NCI-H2196 treated with DMSO at 0.1 percent for 48 hours (cell line): Measurements from ENCODE around the gene PPM1J.
"Not testable (repeated sequence)": the region's sequence is repeated elsewhere in the genome, so short reads cannot be mapped to it uniquely, and the experiment has no call there.

Experiments
- DNase-seq: peaks from one replicate; lab custom pipeline; 2025; ENCODE audit not compliant: unreplicated experiment; lab: John Stamatoyannopoulos, UW

Gene PPM1J

DNA sequence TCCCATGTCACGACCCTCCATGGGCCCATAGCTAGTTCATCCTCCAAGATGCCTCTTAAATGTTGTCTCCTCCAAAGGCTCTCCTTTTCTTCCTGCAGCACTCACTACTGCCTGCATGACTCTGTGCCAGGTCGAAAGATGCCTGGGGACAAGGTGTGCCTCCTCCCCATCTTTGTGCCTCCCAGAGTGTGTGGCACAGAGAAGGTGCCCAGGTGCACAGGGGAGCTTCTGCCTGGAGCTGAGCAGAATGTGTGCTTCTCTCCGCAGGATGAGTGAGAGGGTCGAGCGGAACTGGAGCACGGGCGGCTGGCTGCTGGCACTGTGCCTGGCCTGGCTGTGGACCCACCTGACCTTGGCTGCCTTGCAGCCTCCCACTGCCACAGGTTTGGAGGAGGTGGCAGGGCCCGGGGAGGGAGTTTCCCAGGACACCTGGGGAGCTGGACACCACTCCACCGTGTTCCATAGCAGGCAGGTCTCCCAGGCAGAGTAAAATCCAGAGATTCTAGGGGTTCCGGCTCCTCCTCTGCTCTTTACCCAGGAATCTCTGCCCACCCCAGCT lies 6.9 kb upstream of the PPM1J start:
- DNase-seq: no peak

DNA sequence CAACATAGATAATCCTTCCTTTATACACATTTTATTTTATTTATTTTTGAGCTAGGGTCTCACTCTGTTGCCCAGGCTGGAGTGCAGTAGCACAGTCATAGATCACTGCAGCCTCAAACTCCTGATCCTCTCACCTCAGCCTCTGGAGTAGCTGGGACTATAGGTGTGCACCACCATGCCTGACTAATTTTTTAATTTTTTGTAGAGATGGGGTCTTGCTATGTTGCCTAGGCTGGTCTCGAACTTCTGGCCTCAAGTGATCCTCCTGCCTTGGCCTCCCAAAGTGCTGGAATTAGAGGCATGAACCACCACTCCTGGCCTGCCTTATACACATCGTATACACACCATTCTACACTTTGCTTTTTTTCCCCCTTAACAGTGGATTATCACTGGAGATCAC lies 6.2 kb upstream of the PPM1J start:
- not testable (repeated sequence) for DNase-seq

DNA sequence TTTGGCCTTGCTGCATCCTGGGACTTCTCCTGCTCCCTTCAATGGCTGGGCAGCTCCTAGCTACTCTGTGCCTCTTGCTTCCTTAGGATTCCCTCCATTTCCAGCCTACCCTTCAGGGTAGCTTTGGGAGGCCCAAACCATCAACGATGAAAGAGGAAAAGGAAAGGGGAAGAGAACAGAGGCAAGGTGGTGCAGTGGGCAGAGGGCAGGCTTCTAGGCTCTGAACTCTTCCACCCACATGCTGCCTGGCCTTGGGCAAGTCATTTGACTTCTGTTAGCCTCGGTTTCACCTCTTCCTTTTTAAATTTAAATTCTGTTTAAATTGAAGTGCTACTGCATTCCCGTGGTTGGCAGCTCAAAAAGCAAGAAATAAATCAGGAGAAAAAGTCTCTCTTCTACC lies 5.7 kb upstream of the PPM1J start:
- DNase-seq: no peak

DNA sequence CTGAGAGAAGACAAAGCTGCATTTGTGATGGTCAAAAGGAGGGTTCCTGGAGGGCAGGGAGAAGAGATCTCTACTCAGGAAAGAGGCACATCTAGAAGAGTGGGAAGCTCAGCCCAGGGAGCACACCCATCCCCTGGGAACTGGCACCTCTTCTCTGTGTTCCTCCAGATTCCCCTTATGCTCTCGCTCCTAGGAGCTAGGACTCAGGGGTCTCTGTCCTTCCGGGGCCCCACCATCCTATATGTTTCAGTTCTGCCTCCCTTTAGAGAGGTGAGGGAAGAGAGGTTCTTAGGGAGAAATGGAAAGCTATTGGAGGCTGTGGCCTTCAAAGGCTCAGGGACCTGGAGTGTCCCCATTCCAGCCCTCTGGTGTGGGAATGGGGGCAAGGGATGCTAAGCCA lies 4.6 kb upstream of the PPM1J start:
- DNase-seq: no peak

DNA sequence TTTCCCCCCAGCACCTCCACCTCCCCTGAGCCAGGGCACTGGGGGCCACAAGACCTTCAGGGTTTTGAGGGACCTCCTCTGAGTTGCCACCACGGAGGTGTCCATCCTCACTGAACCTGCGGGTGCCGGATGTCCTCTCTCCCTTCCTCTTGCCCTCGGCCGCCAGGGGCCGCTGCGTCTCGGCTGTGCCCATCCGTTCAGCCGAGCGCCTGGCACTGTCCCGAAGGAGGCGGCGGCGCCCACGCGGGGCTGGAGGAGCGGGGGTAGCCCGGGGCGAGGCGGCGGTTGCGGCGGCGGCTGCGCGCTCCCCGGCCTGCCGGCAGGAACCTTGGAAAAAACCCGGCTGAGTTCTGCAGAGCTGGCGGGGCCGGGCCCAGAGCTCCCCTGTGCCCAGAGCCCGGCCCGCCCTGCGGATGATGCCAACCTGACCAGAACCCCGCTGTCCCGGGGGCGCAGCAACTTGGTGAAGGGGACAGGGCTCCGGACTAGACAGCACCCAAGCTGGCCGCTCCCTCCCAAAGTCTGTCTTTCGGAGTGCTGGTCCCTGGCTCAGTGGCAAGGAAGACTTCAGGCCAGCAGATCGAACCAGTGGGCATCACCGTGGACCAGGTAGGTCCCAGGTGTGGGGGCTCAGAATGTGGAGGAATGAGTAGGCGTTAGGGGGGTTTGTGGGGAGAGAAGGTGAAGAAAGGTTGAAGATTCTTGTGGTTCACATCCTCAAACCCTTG lies 3.7 kb upstream of the PPM1J start:
- peak; percentile 38 for DNase-seq

DNA sequence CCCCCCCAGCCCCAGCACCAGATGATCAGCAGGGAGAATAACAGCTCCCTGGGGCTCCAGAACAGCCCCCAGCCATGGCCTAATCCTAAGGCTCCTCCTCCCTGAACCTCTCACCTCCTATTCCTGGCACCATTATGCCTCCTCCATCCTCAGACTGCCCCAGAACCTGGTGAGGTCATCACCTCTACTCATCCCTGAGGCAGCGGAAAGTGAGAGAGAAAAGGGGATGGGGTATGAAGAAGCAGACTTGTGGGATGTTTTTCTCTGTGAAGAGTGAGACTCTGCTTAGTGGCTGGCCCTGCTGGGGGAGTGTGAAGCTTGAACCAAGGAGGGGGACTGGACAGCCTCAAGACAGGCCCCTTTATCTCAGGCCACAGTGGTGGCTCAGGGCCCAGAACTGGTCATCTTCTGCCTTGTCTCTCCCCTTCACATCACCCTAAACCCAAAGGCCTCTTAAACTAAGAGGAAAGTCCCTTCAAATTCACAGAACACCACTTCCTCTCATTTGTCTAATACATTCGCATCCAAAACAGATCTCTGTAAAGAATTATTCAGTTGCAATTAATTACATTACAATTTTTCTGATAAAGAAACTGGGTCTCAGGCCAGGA lies 2.2 kb upstream of the PPM1J start:
- no peak for DNase-seq

DNA sequence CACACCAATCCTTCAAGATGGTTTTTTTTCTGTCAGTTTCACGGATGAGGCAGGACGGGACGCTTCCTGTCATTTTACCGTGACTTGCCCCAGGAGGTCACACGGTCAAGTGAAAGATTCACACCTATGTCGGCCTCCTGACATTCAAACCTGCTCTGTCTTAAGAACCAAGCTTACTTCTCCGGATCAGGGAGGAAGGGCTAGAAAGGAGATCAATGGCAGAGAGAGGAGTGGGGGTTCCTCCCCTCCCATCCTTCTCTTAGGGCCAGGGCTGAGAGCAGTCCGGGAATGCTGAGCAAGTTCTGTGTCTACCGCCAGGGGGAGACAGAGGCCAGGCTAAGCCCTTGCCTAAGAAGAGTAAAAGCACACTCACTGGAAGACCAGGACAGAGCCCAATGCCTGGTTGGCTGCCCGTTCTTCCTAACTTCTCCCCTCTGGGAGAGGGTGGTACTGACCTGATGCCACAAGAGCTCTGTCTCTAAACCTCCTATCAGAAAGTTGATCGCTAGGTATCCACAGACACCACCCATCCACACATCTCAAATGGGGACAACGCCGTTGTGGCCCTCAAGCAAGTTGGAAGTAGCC lies 1.1 kb upstream of the PPM1J start:
- DNase-seq: peak; percentile 64

DNA sequence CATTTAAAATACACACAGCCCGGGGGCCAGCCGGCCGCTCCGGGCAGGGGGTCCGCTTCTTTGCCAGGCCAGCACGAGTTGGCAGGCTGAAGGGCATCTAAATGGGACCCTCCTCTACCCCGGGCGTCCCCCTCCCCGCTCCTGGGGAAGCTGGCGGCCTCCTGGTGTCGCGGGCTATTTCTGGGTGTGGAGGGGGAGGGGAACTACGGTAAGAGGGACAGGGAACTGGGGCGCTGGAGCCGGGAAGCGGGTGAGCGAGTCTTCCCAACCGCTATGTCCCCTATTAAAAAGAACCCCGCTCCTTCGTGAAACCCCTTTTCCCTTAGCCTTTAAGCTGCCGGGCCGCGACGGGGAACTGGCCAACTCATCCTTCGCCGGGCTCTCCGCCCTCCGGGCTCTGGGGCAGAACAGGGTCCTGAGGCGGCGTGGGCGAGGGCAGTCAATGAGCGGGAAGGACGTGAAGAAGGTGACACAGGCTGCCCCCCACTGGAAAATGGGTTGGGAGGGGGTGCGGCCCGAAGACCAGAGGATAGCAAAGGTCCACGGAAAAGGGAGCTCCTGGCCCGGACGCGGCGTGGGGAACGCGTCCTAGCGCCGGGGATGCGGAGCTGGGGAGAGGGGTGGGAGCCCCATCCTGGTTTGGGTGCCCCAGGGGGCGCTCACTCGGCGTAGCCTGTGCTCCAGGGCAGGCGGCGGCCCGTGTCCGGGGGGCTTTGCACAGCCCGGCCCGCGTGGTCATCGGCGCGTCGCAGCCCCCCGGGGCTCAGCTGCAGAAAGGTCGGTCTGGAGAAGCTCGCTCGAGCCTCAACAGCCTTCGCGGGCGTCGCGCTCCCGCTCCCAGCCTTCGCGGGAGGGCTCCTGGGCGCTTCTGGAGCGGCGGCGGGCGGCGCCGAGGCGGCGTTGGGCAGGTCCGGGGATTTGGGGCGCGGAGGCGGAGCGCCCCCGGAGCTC lies 544 bp downstream of the PPM1J start:
- no peak for DNase-seq

DNA sequence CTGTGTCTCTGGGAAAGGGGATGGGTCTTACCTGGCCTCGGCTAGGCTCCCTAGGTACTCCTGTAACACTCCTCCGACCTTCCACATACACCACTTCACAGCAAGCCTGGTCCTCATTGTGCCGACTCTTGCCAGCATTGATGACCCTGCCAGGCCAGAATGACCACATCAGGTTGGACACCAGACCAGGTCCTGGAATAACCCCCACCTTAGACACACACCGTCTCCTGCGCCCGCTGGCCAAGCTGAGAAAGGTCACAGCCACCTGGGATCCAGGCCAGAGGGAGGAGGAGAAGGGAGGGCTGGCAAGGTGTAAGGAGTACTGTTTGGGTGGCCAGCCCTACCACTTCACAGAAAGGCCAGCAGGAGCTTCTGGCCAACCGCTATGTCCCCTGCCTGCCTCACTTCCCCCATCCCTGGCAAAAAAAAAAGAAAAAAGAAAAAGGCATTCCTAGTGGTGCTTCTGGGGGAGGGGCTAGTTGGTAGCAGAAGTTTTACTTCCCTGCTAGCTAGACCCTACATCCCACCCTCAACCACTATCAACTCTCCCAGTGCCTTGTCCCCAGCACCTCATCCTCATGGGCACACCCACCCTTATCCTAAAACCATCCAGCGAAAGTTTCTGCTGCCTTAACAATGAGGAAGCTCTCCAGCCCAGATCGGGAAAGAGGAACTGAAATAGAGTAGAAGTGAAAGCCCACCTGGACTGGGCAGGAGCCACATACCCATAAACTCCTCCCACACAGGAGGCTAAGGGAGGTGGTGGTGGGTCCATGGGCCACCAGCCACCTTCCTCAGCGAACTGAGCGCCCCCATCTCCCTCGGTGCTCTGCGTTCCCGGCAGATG lies 1.4 kb downstream of the PPM1J start:
- peak; percentile 40 for DNase-seq

DNA sequence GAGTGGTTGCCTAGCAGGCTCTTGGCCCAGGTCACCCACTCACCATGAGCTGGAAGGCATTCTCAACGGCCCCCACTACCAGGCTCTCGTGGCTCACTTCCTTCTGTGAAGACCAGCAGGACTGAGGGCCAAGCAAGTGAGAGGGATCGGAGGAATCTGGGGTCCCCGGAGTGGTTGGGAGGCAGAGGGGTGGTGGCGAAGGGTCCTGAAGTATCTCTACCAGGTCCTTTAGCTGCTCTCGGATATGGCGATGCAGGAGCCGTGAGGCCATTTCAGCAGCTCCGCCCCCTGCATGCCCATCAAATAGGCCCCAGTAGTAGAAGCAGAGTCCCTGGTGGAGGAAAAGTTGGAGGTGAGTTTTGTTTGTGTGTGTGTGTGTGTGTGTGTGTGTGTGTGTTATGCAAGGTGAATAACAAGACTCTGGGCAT lies 2.4 kb downstream of the PPM1J start:
- no peak for DNase-seq

DNA sequence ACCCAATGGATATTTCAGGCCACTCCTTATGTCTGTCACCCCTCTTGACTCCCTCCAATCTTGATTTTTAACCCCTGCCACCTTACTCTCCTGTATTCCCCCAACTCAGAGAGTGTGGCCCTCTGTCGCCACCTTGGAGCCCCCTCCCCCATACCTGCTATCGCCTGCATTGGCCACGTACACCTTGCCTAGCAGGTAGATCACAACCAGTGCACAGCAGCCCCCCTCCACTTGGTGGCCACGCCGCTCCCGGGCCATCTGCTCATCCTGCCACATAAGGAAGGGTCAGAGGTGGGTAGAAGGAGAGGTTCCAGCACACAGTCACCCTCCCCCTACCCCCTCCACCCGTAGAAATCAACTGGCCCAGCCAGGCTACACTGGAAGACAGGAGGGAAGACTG lies 2.9 kb downstream of the PPM1J start:
- DNase-seq: no peak

DNA sequence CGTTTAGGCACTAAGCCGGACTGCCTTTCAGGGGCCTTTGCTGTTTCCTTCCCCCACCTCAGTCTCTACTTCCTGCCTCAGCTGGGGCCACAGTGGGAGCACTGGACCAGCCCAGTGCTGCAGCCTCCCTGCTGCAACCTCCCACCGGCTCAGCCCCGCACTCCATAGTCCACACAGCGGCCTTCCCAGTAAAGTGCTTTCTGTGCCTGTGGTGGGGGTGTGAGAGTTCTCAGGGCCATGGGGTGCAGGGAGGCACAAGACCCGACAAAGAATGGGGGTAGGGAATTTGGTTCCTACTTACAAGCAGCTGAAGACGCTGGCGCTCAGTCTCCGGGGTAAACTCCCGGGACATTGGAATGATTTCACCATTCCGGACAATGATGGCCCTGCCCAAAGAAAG lies 3.5 kb downstream of the PPM1J start:
- DNase-seq: no peak

DNA sequence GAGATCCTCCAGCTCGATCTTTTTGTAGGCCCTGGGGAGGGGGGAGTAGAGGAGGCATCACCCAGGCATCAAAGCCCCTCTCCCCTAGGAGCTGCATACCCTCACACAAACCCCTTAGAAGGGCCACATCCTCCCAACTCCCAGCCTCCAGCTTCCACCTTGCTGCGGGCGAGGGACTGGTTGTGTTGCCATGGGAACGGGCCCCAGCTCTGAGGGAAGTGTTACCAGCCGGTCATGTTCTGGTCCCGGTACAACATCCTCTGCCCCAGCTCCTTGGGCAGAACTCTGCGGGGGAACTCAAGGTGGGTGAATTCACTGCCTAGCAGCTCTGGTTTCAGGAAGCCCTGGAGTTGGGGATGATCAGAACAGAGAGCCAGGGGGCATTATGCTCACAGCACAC lies 4.1 kb downstream of the PPM1J start:
- DNase-seq: no peak

DNA sequence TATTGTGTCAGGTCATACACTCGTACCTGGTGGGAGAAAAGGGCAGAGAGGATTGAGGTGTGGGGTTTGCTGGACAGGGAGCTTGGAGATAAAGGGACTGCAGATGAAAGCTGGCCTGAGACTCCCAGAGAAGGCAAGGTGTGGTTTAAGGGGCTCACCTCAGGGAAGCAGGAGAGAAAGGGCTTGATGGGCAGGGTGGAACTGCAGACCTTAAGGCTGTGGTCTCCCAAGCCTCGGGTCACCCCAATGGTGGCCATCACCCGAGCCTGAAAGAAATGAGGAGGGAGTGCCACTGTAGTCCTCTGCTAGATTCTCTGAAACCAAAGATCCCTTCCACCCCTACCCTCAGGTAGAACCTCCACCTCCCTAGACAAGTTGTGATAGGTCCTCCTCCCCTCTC lies 4.5 kb downstream of the PPM1J start:
- no peak for DNase-seq

DNA sequence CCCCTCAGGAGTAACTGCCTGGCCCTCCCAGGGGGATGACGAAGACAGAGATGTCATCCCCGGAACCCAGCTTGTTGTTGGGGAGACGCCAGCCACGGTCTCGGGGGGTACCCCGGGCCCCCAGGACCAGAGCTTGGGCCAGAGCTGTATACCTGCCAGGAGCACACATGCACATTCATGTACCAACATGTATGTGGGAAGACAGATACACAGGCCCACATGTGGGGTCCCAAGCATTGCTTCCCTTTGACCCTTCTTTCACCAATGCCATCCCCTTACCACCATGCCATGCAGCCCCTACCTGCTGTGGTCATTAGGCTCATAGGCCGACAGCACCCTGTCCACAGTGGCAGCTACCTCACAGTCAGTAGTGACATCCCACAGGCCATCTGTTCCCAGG lies 5.0 kb downstream of the PPM1J start:
- DNase-seq: no peak

DNA sequence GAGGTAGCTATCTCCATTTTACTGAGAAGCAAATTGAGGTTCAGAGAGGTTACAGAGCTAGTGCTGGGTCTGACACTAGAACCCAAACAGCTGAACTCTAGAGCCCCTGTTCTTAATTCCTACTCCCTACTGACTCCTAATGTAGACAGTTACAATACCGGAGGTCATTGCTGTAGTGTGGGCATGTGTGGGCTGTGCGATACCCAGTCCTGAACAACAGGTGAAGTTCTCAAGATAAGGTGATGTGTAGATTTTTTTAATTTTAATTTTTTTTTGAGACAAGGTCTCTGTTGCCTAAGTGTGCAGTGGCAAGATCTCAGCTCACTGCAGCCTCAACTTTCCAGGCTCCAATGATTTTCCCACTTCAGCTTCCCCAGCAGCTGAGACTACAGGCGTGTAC lies 6.6 kb downstream of the PPM1J start:
- DNase-seq: no peak

DNA sequence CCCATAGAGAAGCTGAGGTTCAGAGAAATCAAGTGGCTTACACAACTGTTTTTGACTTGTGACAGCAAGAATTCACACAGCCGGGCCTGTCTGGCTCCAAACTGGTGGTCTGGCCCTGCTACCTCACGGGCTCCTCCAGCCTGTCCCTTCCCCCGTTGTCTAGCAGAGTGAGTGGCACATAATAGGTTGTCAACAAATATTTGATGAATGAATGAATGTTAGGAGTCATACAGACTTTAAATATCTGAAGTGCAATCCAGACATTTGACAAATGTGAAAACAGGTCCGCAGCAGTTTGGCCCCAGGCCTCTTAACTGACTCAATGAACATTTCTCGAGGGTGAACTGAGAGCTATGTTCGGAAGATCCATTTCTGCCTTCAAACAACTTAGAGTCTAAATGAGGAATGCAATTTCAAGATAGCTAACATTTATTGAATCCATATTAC lies 7.1 kb downstream of the PPM1J start:
- DNase-seq: no peak

DNA sequence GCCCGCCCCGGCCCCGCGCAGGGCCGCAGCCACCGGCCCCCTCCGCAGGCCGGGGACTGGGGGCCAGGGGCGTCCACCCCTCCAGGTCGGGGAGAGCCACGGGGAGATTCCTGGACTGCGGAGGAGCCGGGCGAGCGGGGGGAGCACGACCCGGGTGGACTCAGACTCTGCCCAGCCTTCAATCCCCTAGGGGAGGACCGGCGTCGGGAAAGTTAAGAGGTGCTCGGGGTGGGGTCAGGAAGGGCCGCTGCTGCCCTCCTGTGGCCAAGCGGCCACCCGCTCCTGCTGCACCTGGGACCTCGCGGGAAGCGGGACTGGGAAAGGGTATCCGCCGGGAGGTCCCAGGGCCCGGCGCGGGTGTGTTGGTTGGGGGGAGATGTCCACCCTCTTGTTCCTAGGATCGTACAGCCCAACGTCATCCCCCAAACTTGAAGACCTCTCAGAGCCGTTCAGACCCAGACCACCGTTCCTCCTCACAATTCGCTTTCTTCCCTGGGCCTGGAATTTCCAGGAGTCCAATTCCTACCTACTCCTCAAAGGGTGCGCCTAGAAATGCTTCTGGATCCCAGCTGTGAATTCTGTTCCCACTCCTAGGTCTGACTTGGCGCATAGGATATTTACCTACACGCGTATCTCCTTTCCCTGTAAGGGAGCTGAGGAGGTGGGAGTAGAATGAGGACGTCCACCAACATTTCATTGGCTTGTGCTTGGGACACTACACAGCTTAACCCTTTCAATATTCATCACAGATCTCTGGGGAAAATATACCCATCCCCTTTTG lies 7.7 kb downstream of the PPM1J start:
- DNase-seq: peak; percentile 74

DNA sequence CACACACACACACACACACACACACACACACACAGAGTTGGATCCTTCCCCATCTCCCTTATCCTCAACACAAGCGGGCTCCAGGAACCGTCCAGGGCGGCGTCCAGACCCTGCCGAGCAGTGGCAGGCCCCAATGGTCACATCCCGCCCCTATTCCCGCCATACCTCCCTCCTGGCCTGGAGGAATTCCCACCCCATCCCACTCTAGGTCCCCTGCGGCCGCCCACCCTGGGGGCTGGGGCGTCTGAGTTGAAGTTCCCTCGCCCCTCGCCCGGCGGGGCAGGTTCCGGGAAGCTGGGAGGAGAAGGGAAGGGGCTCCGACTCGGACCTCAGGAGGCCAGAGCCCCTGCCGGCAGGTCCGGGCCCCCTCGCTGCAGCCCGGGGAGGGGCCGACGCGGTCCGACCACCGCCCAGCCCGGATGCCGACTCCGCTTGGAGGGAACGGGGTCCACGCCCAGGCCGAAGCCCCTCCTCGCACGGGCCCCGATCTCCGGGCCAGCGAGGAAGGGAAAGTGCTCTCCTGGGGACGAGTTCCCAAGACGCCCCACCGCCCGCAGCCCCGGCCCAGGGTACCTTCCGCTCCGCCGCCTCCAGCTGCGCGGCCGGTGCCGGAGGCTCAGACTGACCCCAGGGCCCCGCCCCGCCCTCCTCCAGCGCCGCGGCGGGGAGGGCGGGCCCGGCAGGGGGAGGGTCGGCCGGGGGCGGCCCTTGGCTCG lies 8.5 kb downstream of the PPM1J start, which contains the start of gene RHOC:
Gene RHOC, minus strand, starts transcription at position 623 of the 716 bp plus-strand sequence. CDS start 3,328 bp downstream, outside the sequence.
- no peak for DNase-seq
